ENCODE results near the gene PNMA8B.
"Not testable (repeated sequence)": the region's sequence is repeated elsewhere in the genome, so short reads cannot be mapped to it uniquely, and the experiment has no call there.

The PNMA8B gene

DNA sequence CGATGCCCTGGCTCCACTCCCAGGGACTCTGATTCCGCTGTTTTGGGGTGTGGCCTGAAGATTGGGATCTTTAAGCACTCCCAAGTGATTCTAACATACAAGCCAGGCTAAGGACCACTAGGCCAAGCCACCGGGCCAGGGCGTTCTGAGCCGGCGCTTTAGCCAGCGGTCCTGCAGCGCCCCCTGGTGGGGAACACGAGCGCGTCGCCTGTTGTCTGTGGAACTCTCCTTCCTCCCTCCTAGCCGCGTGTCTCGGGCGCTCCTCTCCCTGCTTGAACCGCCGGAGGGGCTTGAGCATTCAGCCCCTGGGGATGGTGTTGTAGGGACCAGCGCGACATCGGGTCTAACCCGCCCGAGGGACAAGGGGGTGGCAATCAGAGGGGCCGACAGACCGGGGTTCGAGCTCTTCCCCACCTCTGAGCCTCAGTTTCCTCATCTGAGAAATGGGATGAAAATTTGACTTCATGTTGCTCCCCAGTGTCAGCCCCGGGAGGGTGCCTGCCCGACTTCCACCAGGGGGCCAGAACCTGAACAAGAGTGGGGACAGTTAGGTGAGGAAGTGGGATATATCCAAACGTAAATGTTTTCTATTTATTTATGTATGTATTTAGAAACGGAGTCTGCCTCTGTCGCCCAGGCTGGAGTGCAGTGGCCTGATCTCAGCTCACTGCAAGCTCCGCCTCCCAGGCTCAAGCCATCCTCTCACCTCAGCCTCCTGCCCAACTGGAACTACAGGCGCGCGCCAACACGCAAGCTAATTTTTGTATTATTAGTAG is 18.0 kb upstream of the PNMA8B start:
- peak; percentile 89 for DNase-seq

- DNase-seq = no peak
These were observed 15.6 kb upstream of the PNMA8B start for GRCh38 chr19:46511237-46511636.

- DNase-seq = no peak
These were observed 12.5 kb upstream of the PNMA8B start for GRCh38 chr19:46508206-46508605.

- no peak for DNase-seq
These were observed 8.3 kb upstream of the PNMA8B start for GRCh38 chr19:46503848-46504453.

DNA sequence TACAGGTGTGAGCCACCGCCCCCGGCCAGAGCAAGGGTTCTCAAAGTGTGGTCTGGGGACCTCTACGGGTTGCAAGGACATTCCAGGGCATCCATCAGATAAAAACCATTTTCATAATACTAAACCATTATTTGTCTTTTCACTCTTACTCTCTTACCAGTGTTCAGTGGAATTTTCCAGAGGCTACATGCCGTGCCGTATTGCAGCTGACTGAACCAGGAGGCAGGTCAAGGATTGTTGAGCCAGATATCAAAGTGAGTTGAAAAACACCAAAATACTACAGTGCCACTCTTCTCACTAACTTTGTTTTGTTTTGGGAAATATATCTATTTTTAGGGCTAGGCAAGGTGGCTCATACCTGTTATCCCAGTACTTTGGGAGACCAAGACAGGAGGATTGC is 7.2 kb upstream of the PNMA8B start:
- DNase-seq = no peak

DNA sequence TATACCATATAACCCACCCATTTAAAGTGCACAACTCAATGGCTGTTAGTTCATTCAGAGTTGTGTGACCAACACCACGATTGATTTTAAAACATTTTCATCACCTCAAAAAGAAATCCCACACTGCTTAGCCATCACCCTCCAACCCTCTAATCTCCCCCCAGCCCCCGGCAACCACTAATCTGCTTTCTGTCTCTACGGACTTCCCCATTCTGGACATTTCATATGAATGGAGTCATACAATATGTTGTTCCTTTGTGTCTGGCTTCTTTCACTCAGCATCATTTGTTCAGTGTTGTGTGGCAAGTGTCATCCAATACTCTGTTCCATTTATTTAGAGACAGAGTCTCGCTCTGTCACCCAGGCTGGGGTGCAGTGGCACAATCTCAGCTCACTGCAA is 4.0 kb upstream of the PNMA8B start:
- no peak for DNase-seq

- DNase-seq = no peak
These were observed 2.1 kb upstream of the PNMA8B start for GRCh38 chr19:46497773-46498172.

GRCh38 chr19:46496886-46497285 is 1.2 kb upstream of the PNMA8B start:
- not testable (repeated sequence) for DNase-seq

- no peak for DNase-seq
These were observed 637 bp upstream of the PNMA8B start for GRCh38 chr19:46496304-46496703.

DNA sequence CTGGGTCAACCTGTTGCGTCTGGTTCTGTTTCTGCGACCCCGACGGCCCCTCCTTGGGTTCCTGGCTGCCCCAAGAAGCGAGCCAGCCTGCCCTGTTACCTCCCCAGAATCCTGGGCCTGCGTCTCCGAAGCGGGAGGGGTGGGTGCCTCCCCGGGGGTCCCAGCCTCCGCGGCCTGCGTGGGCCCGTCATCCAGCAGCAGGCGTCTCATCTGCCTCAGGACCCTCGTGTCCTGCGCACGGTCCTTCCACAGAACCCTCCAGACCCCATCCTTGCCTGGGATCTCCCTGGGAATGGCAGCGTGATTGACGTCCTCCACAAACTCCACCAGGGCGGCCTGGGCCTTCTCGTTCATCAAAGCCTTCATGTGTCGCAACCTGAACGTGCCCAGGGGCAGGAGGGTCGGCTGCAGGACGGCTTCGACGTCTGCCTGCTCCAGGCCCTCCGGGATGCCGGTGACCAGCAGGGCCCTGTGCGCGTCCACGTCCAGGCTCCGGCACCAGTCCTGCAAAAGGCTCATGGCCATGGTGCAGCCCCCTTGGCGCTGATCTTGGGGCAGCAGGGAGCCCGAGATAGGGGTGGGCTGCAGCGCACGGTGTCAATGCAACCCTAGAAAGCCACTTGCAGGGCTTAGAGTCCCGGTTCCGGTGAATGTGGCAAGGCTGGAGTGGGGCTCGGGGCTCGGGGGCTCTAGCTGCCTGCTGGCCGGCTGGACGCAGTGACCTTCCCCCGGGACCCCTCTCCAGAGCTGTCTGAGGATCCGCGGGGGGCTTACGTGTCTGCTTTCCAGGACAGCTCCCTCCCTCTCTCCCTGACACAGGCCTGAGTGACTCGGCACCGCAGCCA is 504 bp downstream of the PNMA8B start:
- DNase-seq = no peak

DNA sequence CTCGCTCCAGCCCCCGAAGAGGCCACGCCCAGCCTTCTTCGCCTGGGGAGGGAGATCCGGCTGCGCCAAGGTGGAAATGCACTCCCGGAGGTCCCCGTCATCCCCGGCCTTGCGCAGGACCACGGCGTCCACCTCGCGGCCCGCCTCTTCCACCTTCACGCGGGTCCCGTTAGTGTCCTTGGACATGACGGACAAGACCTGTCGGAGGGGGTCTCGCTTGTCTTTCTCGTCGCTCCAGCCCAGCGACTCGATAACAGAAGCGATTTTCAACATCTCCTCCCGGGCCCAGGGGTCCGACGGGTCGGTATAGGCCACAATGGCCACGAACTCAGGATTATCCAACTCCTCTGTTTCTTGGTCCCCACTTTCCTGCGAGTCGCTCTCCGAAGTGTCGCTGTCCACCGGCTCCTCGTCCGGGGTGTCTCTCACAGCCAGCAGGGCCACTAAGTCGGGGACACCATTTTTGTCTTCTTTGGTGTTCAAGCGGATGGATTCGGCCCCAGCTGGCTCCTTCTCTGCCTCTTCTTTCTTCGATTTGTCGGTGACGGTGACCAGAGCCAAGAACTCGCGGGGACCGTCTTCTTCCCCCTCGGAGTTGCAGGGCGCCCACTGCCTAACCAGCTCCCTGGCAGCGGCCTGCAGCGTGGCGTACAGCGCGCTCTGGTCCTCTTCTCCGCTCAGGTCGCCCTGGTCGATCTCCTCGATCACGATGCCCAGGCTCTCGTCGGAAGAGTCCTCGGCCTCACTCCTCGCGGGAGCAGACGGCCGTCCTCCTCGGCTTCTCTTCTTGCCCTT is 1.3 kb downstream of the PNMA8B start:
- DNase-seq = no peak

GRCh38 chr19:46493236-46494145 is 2.2 kb downstream of the PNMA8B start:
- peak; percentile 36 for DNase-seq

GRCh38 chr19:46492841-46493235 is 2.8 kb downstream of the PNMA8B start:
- DNase-seq = no peak

- no peak for DNase-seq
These were observed 3.5 kb downstream of the PNMA8B start for GRCh38 chr19:46491975-46492682.

DNA sequence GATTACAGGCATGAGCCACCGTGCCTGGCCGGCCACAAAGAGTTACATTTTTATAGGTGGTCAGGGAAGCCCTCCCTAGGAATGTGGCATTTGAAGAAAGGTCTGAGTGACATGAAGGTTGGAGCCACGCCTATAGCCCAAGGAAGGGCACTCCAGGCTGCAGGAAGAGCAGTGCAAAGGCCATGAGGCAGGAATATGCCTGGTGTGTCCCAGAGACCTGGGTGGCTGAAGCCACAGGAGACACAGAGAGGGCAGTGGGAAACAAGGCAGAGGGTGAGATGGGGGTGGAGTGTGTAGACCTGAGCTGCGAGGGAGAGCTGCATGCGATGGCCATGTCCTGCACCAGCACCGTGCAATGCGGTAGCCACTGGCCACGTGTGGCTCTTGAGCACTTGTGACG is 4.9 kb downstream of the PNMA8B start:
- DNase-seq = no peak

DNA sequence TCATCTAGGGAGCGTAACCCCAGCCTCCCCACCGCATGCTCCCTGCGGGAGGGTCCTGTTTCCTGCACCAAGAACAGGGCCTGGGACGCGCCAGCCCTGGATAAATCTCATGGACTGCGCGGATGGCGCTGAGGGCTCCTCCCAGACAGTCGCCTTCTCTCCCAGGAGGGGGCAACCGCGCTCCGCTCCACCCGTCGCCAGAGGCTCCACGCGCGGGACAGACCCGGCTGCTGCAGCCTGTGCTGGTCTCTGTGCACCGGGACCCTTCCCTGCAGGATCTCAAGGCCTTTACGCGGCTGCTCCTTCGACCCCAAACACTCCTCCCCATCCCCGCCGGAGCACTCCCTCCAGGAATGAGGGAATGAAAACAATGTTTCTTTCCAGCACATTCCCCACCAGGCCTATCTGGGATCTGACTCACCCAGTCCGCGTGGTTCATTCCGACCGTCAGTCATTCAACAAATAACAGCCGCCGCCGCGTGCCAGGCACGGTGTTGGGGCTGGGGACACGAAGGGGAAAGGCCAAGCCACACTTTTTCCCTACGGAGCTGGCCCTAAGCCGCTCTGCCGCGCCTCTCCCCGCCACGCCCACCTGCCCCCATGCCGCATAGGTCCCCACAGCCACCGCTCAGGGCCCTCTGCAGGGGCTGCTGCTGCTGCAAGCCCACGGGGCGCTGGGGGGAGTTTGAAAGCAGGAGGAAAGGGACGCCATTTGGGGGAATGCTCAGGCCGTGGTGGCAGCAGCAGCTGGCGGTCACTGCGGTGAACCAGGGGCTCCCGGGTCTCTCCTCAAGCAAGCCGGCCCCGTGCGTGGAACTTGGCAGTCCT is 6.0 kb downstream of the PNMA8B start:
- no peak for DNase-seq

DNA sequence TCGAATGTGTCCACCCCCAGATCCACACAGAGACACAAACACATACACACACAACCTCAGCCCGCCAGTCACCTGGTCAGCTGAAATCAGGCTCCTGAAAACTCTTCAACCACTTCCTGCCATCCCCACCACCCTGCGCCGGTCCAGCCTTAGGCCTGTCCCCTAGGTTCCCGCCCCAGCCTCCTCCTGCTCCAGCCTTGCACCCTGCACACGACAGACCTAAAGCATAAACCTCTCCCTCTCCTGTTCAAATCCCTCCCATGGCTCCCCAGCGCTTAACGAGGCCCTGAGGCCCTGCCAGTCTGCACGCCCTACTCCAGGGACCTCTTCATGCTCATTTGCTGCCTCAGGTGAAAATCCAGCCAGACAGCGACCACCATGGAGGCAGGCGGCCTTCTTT is 7.1 kb downstream of the PNMA8B start:
- no peak for DNase-seq

DNA sequence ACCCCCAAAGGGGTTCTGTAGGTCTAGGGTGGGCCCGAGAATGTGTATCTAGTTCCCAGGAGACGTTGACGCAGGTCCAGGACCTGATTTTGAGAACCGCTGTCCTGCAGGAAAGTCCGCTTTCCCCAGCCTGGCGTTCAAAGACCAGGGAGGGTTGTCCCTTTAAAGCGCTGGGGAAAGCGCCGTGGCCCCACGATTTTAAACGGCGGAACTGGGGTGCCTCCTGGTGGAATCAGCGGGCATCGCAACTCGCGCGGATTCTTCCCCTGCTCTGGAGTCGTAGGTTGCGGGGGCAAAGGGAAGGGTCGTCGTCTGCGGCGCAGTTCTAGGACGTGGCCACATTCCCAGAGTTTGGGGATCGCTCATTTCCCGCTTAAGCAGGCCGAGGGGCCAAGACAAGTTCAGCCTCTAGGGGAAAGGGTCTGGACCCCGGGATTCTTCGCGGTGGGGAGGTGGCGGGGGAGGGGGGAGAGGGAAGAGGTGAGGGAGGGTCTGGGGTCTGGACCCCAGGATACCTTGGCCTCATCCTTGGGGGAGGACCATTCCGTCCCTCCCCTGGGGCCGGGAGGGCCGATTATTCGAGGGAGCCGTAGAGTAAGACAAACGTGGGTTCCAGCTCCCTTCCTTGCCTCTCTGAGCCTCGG is 7.7 kb downstream of the PNMA8B start:
- peak; percentile 80 for DNase-seq

DNA sequence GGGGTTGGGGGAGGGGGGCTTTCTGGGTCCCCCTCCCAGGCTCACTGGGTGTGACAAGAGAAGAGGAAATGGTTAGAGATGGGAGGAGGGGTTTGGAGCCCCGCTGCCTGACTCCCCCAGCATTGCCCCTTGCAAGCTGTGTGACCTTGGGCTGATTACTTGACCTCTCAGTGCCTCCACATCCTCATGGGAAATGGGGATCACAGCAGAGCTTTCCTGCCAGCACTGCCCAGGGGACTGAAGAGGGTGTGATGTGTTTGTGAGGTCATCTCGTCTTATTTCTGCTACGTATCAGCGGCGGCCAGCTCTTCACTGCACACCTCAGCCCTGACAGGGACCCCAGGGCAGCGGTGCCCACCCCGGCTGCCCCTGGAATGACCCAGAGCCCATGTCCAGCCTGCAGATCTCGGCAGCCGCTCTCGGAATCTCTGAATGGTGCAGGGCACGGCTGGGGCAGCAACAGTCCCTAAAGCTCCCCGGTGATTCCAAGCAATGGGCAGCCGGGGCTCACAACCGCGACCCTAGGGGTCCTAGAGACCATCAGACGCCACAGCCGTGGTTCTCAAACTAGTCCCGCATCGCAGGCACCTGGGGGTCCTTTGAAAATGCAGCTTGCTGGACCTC is 8.4 kb downstream of the PNMA8B start:
- DNase-seq = no peak

All from stimulated activated CD4-positive, alpha-beta T cell treated with anti-CD3 and anti-CD28 coated beads, Interleukin-12 subunit alpha, Interleukin-12 subunit beta, amount 100 ng/mL, for 4 hours (primary cell).